Measurements from ENCODE around the gene ELMO3.

DNA sequence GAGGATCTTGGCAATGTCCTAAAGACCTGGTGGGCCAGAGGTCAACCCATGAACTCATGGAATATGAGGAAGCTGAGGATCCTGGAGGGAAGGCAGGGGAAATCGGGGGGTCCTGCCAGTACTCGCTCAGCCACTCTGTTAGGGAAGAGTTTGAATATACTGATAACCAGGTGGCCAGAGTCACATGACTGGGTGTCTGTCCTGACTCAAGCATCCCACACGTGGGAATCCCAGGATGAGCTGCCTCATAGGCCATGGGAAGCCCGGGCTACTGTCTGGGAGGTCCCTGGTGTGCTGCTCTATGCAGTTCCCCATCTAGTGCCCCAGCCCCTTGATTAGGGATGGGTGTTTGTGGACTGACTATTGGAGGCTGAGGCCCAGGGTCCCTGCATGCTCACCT lies 10.6 kb upstream of the ELMO3 start:
- TF ChIP-seq, protein P1, sequence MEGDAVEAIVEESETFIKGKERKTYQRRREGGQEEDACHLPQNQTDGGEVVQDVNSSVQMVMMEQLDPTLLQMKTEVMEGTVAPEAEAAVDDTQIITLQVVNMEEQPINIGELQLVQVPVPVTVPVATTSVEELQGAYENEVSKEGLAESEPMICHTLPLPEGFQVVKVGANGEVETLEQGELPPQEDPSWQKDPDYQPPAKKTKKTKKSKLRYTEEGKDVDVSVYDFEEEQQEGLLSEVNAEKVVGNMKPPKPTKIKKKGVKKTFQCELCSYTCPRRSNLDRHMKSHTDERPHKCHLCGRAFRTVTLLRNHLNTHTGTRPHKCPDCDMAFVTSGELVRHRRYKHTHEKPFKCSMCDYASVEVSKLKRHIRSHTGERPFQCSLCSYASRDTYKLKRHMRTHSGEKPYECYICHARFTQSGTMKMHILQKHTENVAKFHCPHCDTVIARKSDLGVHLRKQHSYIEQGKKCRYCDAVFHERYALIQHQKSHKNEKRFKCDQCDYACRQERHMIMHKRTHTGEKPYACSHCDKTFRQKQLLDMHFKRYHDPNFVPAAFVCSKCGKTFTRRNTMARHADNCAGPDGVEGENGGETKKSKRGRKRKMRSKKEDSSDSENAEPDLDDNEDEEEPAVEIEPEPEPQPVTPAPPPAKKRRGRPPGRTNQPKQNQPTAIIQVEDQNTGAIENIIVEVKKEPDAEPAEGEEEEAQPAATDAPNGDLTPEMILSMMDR (IDR thresholded peaks at IDR 0.05), result no peak
- TF ChIP-seq POLR2A (IDR thresholded peaks at IDR 0.05), result no peak

Measured in esophagus squamous epithelium (tissue), 4 donors.